ENCODE data around the gene OR2A2.

OR2A2 gene

GRCh38 chr7:144109283-144109682 lies at the start of gene OR2A2:
OR2A2 (plus strand) TSS chr7:144109583; CDS start chr7:144109583, 0 bp downstream.
- H3K9ac ChIP-seq (ENCODE audit: low read depth in 1 of 2, low read length in 2 of 2) = no peak within 1 kb of the TSS
- no peak within 1 kb of the TSS for H3K4me3 ChIP-seq (ENCODE audit: low read depth in 1 of 2, low read length in 2 of 2)
- no peaks in the 10 kb centered on the region for H3K27me3 ChIP-seq (ENCODE audit: control insufficient read depth in 1 of 2, insufficient read depth in 2 of 2, low read length in 2 of 2)
- no peak within 1 kb of the TSS for H3K27ac ChIP-seq (ENCODE audit: low read depth, low read length)
- no peaks in the 10 kb centered on the region for H3K9me3 ChIP-seq (ENCODE audit: control insufficient read depth in 1 of 2, low read length in 2 of 2)
- no peaks in the 10 kb centered on the region for H3K4me1 ChIP-seq (ENCODE audit: control insufficient read depth in 1 of 2, insufficient read depth in 2 of 2, low read length in 2 of 2)
- H3K36me3 ChIP-seq (ENCODE audit: control insufficient read depth in 1 of 2, insufficient read depth in 2 of 2, low read length in 2 of 2) = no peaks in the 10 kb centered on the region

- Histone ChIP-seq H3K9me3 (ENCODE audit: control insufficient read depth in 1 of 2, low read length in 2 of 2) (no peaks in the 10 kb centered on the region), H3K9ac (ENCODE audit: low read depth in 1 of 2, low read length in 2 of 2) (no peak overlapping the region), H3K4me1 (ENCODE audit: control insufficient read depth in 1 of 2, insufficient read depth in 2 of 2, low read length in 2 of 2) (no peaks in the 10 kb centered on the region), H3K4me3 (ENCODE audit: low read depth in 1 of 2, low read length in 2 of 2) (no peak overlapping the region), H3K36me3 (ENCODE audit: control insufficient read depth in 1 of 2, insufficient read depth in 2 of 2, low read length in 2 of 2) (no peaks in the 10 kb centered on the region), H3K27me3 (ENCODE audit: control insufficient read depth in 1 of 2, insufficient read depth in 2 of 2, low read length in 2 of 2) (no peaks in the 10 kb centered on the region), H3K27ac (ENCODE audit: low read depth, low read length) (no peak overlapping the region)
These were observed 45.7 kb upstream of the OR2A2 start for GRCh38 chr7:144063710-144064109.

- no peak within 1 kb of the TSS for H3K4me3 ChIP-seq (ENCODE audit: low read depth in 1 of 2, low read length in 2 of 2)
- H3K9me3 ChIP-seq (ENCODE audit: control insufficient read depth in 1 of 2, low read length in 2 of 2) = no peaks in the 10 kb centered on the region
- no peak within 1 kb of the TSS for H3K9ac ChIP-seq (ENCODE audit: low read depth in 1 of 2, low read length in 2 of 2)
- no peaks in the 10 kb centered on the region for H3K4me1 ChIP-seq (ENCODE audit: control insufficient read depth in 1 of 2, insufficient read depth in 2 of 2, low read length in 2 of 2)
- no peak within 1 kb of the TSS for H3K27ac ChIP-seq (ENCODE audit: low read depth, low read length)
- H3K36me3 ChIP-seq (ENCODE audit: control insufficient read depth in 1 of 2, insufficient read depth in 2 of 2, low read length in 2 of 2) = no peaks in the 10 kb centered on the region
- H3K27me3 ChIP-seq (ENCODE audit: control insufficient read depth in 1 of 2, insufficient read depth in 2 of 2, low read length in 2 of 2) = no peaks in the 10 kb centered on the region
These were observed 39.9 kb upstream of the OR2A2 start, which contains the start of gene OR2A25 for GRCh38 chr7:144069511-144069910. OR2A25 (plus strand) TSS chr7:144069811; CDS start chr7:144074220, 4,409 bp downstream.

- no peaks in the 10 kb centered on the region for H3K27me3 ChIP-seq (ENCODE audit: control insufficient read depth in 1 of 2, insufficient read depth in 2 of 2, low read length in 2 of 2)
These were observed 39.4 kb upstream of the OR2A2 start for GRCh38 chr7:144069953-144070352.

GRCh38 chr7:144074374-144074773 lies 35.0 kb upstream of the OR2A2 start:
- Histone ChIP-seq H3K4me1 (ENCODE audit: control insufficient read depth in 1 of 2, insufficient read depth in 2 of 2, low read length in 2 of 2) (no peaks in the 10 kb centered on the region), H3K9me3 (ENCODE audit: control insufficient read depth in 1 of 2, low read length in 2 of 2) (no peaks in the 10 kb centered on the region), H3K27me3 (ENCODE audit: control insufficient read depth in 1 of 2, insufficient read depth in 2 of 2, low read length in 2 of 2) (no peaks in the 10 kb centered on the region), H3K9ac (ENCODE audit: low read depth in 1 of 2, low read length in 2 of 2) (no peak overlapping the region), H3K4me3 (ENCODE audit: low read depth in 1 of 2, low read length in 2 of 2) (no peak overlapping the region), H3K36me3 (ENCODE audit: control insufficient read depth in 1 of 2, insufficient read depth in 2 of 2, low read length in 2 of 2) (no peaks in the 10 kb centered on the region), H3K27ac (ENCODE audit: low read depth, low read length) (no peak overlapping the region)

More at GRCh38 chr7:144069953-144070352, 39.4 kb upstream of the OR2A2 start:
- no peaks in the 10 kb centered on the region for H3K4me1 ChIP-seq (ENCODE audit: control insufficient read depth in 1 of 2, insufficient read depth in 2 of 2, low read length in 2 of 2)
- no peak overlapping the region for H3K9ac ChIP-seq (ENCODE audit: low read depth in 1 of 2, low read length in 2 of 2)
- no peaks in the 10 kb centered on the region for H3K36me3 ChIP-seq (ENCODE audit: control insufficient read depth in 1 of 2, insufficient read depth in 2 of 2, low read length in 2 of 2)
- H3K4me3 ChIP-seq (ENCODE audit: low read depth in 1 of 2, low read length in 2 of 2) = no peak overlapping the region
- H3K27ac ChIP-seq (ENCODE audit: low read depth, low read length) = no peak overlapping the region
- no peaks in the 10 kb centered on the region for H3K9me3 ChIP-seq (ENCODE audit: control insufficient read depth in 1 of 2, low read length in 2 of 2)

- H3K4me3 ChIP-seq (ENCODE audit: low read depth in 1 of 2, low read length in 2 of 2) = no peak within 1 kb of the TSS
These were observed 23.4 kb upstream of the OR2A2 start, which contains the start of gene OR2A12 for GRCh38 chr7:144085978-144086377. OR2A12 (plus strand) TSS chr7:144086278; CDS start chr7:144095108, 8,830 bp downstream.

GRCh38 chr7:144086730-144087129 lies 22.7 kb upstream of the OR2A2 start:
- Histone ChIP-seq H3K27me3 (ENCODE audit: control insufficient read depth in 1 of 2, insufficient read depth in 2 of 2, low read length in 2 of 2) (no peaks in the 10 kb centered on the region), H3K4me1 (ENCODE audit: control insufficient read depth in 1 of 2, insufficient read depth in 2 of 2, low read length in 2 of 2) (no peaks in the 10 kb centered on the region), H3K9ac (ENCODE audit: low read depth in 1 of 2, low read length in 2 of 2) (no peak overlapping the region), H3K9me3 (ENCODE audit: control insufficient read depth in 1 of 2, low read length in 2 of 2) (no peaks in the 10 kb centered on the region), H3K4me3 (ENCODE audit: low read depth in 1 of 2, low read length in 2 of 2) (no peak overlapping the region), H3K36me3 (ENCODE audit: control insufficient read depth in 1 of 2, insufficient read depth in 2 of 2, low read length in 2 of 2) (no peaks in the 10 kb centered on the region), H3K27ac (ENCODE audit: low read depth, low read length) (no peak overlapping the region)

More at GRCh38 chr7:144085978-144086377, 23.4 kb upstream of the OR2A2 start, which contains the start of gene OR2A12:
- no peaks in the 10 kb centered on the region for H3K36me3 ChIP-seq (ENCODE audit: control insufficient read depth in 1 of 2, insufficient read depth in 2 of 2, low read length in 2 of 2)
- no peaks in the 10 kb centered on the region for H3K4me1 ChIP-seq (ENCODE audit: control insufficient read depth in 1 of 2, insufficient read depth in 2 of 2, low read length in 2 of 2)
- no peak within 1 kb of the TSS for H3K27ac ChIP-seq (ENCODE audit: low read depth, low read length)
- no peaks in the 10 kb centered on the region for H3K9me3 ChIP-seq (ENCODE audit: control insufficient read depth in 1 of 2, low read length in 2 of 2)
- H3K9ac ChIP-seq (ENCODE audit: low read depth in 1 of 2, low read length in 2 of 2) = no peak within 1 kb of the TSS
- H3K27me3 ChIP-seq (ENCODE audit: control insufficient read depth in 1 of 2, insufficient read depth in 2 of 2, low read length in 2 of 2) = no peaks in the 10 kb centered on the region

- Histone ChIP-seq H3K9me3 (ENCODE audit: control insufficient read depth in 1 of 2, low read length in 2 of 2) (no peaks in the 10 kb centered on the region), H3K9ac (ENCODE audit: low read depth in 1 of 2, low read length in 2 of 2) (no peak overlapping the region), H3K4me3 (ENCODE audit: low read depth in 1 of 2, low read length in 2 of 2) (no peak overlapping the region), H3K27me3 (ENCODE audit: control insufficient read depth in 1 of 2, insufficient read depth in 2 of 2, low read length in 2 of 2) (no peaks in the 10 kb centered on the region), H3K4me1 (ENCODE audit: control insufficient read depth in 1 of 2, insufficient read depth in 2 of 2, low read length in 2 of 2) (no peaks in the 10 kb centered on the region), H3K27ac (ENCODE audit: low read depth, low read length) (no peak overlapping the region), H3K36me3 (ENCODE audit: control insufficient read depth in 1 of 2, insufficient read depth in 2 of 2, low read length in 2 of 2) (no peaks in the 10 kb centered on the region)
These were observed 22.2 kb upstream of the OR2A2 start for GRCh38 chr7:144087230-144087629.

- Histone ChIP-seq H3K4me3 (ENCODE audit: low read depth in 1 of 2, low read length in 2 of 2) (no peak overlapping the region), H3K36me3 (ENCODE audit: control insufficient read depth in 1 of 2, insufficient read depth in 2 of 2, low read length in 2 of 2) (no peaks in the 10 kb centered on the region), H3K27ac (ENCODE audit: low read depth, low read length) (no peak overlapping the region), H3K4me1 (ENCODE audit: control insufficient read depth in 1 of 2, insufficient read depth in 2 of 2, low read length in 2 of 2) (no peaks in the 10 kb centered on the region), H3K9me3 (ENCODE audit: control insufficient read depth in 1 of 2, low read length in 2 of 2) (no peaks in the 10 kb centered on the region), H3K9ac (ENCODE audit: low read depth in 1 of 2, low read length in 2 of 2) (no peak overlapping the region), H3K27me3 (ENCODE audit: control insufficient read depth in 1 of 2, insufficient read depth in 2 of 2, low read length in 2 of 2) (no peaks in the 10 kb centered on the region)
These were observed 18.7 kb upstream of the OR2A2 start for GRCh38 chr7:144090667-144091066.

GRCh38 chr7:144098776-144099175 lies 10.6 kb upstream of the OR2A2 start:
- Histone ChIP-seq H3K4me3 (ENCODE audit: low read depth in 1 of 2, low read length in 2 of 2) (no peak overlapping the region), H3K4me1 (ENCODE audit: control insufficient read depth in 1 of 2, insufficient read depth in 2 of 2, low read length in 2 of 2) (no peaks in the 10 kb centered on the region), H3K27me3 (ENCODE audit: control insufficient read depth in 1 of 2, insufficient read depth in 2 of 2, low read length in 2 of 2) (no peaks in the 10 kb centered on the region), H3K36me3 (ENCODE audit: control insufficient read depth in 1 of 2, insufficient read depth in 2 of 2, low read length in 2 of 2) (no peaks in the 10 kb centered on the region), H3K9me3 (ENCODE audit: control insufficient read depth in 1 of 2, low read length in 2 of 2) (no peaks in the 10 kb centered on the region), H3K27ac (ENCODE audit: low read depth, low read length) (no peak overlapping the region), H3K9ac (ENCODE audit: low read depth in 1 of 2, low read length in 2 of 2) (no peak overlapping the region)

- H3K9me3 ChIP-seq (ENCODE audit: control insufficient read depth in 1 of 2, low read length in 2 of 2) = no peaks in the 10 kb centered on the region
These were observed 8.8 kb upstream of the OR2A2 start for GRCh38 chr7:144100607-144101006.

More at GRCh38 chr7:144100607-144101006, 8.8 kb upstream of the OR2A2 start:
- Histone ChIP-seq H3K4me3 (ENCODE audit: low read depth in 1 of 2, low read length in 2 of 2) (no peak overlapping the region), H3K9ac (ENCODE audit: low read depth in 1 of 2, low read length in 2 of 2) (no peak overlapping the region), H3K4me1 (ENCODE audit: control insufficient read depth in 1 of 2, insufficient read depth in 2 of 2, low read length in 2 of 2) (no peaks in the 10 kb centered on the region), H3K36me3 (ENCODE audit: control insufficient read depth in 1 of 2, insufficient read depth in 2 of 2, low read length in 2 of 2) (no peaks in the 10 kb centered on the region), H3K27me3 (ENCODE audit: control insufficient read depth in 1 of 2, insufficient read depth in 2 of 2, low read length in 2 of 2) (no peaks in the 10 kb centered on the region), H3K27ac (ENCODE audit: low read depth, low read length) (no peak overlapping the region)

Data from duodenal mucosa (tissue), 2 donors.